ENCODE results near the gene RAB1B. TPM values are rescaled to one million over a fixed set of nuclear protein-coding genes. Genes with fewer than 3 reads are reported as not detected.
"Not testable (repeated sequence)": the region's sequence is repeated elsewhere in the genome, so short reads cannot be mapped to it uniquely, and the experiment has no call there.

Gene RAB1B
- total and polyA plus RNA-seq, 2 donors (not counting 1 experiment from before 2014, with no cell fraction given): 77.1 to 77.8 TPM

DNA sequence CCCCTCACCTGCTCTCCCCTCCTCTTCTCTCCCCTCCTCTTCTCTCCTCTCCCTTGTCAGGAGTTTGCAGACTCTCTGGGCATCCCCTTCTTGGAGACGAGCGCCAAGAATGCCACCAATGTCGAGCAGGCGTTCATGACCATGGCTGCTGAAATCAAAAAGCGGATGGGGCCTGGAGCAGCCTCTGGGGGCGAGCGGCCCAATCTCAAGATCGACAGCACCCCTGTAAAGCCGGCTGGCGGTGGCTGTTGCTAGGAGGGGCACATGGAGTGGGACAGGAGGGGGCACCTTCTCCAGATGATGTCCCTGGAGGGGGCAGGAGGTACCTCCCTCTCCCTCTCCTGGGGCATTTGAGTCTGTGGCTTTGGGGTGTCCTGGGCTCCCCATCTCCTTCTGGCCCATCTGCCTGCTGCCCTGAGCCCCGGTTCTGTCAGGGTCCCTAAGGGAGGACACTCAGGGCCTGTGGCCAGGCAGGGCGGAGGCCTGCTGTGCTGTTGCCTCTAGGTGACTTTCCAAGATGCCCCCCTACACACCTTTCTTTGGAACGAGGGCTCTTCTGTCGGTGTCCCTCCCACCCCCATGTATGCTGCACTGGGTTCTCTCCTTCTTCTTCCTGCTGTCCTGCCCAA lies 7.7 kb downstream of the RAB1B start:
- Histone ChIP-seq H3K79me2 (ENCODE audit: control insufficient read depth, insufficient read depth, low read length) (peaks cover 19% of the 10 kb centered on the region), H3K4me1 (ENCODE audit: control insufficient read depth in 2 of 2, insufficient read depth in 2 of 2, low read length in 2 of 2) (peaks cover 13 to 15% of the 10 kb centered on the region in 2 donors), H3K27ac (ENCODE audit: low read length in 2 of 2) (no peak overlapping the region), H4K20me1 (ENCODE audit: control insufficient read depth, insufficient read depth, low read length, poor library complexity, severe bottlenecking) (peaks cover 56% of the 10 kb centered on the region), H3K27me3 (replicated peaks in 1 of 4; ENCODE audit: control extremely low read depth in 1 of 4, control insufficient read depth in 3 of 4, insufficient read depth in 4 of 4, low read length in 3 of 4) (peaks cover 0 to 16% (median 3%) of the 10 kb centered on the region in 4 experiments), H3K4me3 (ENCODE audit: control extremely low read depth in 1 of 5, extremely low read depth in 1 of 5, insufficient read depth in 1 of 5, low read depth in 2 of 5, low read length in 4 of 5) (no peak overlapping the region), H3K36me3 (replicated peaks in 1 of 2; ENCODE audit: control extremely low read depth in 1 of 2, control insufficient read depth in 1 of 2, extremely low read depth in 1 of 2, insufficient read depth in 2 of 2, low read length in 1 of 2) (peaks cover 0 to 51% of the 10 kb centered on the region in 2 experiments), H2AFZ (ENCODE audit: insufficient read depth, low read depth, low read length, poor library complexity, severe bottlenecking) (no peak overlapping the region), H3K4me2 (replicated peaks; ENCODE audit: low read depth, low read length, poor library complexity, severe bottlenecking) (no peak overlapping the region), H3K9me3 (ENCODE audit: control extremely low read depth in 1 of 3, control insufficient read depth in 2 of 3, insufficient read depth in 1 of 3, low read length in 2 of 3) (no peaks in the 10 kb centered on the region), H3K9ac (ENCODE audit: low read length) (no peak overlapping the region)
- WGBS (ENCODE audit: insufficient coverage): 89% methylated on average over 11 of the region's 14 CpGs
- ChIA-PET POLR2A (no interaction called here), CTCF (no interaction called here)
- Mint-ChIP-seq H3K4me1 (peaks cover 20% of the 10 kb centered on the region), H3K9me3 (ENCODE audit: insufficient read depth) (no peaks in the 10 kb centered on the region), H3K27ac (no peak overlapping the region), H3K27me3 (peaks cover 3% of the 10 kb centered on the region), H3K4me3 (no peak overlapping the region)
- DNase-seq: no peak
- no peak for TF ChIP-seq EZH2 (IDR thresholded peaks at IDR 0.05; ENCODE audit: borderline replicate concordance, insufficient read depth, low read depth, low read length, poor library complexity, severe bottlenecking)
- TF ChIP-seq, protein P1, sequence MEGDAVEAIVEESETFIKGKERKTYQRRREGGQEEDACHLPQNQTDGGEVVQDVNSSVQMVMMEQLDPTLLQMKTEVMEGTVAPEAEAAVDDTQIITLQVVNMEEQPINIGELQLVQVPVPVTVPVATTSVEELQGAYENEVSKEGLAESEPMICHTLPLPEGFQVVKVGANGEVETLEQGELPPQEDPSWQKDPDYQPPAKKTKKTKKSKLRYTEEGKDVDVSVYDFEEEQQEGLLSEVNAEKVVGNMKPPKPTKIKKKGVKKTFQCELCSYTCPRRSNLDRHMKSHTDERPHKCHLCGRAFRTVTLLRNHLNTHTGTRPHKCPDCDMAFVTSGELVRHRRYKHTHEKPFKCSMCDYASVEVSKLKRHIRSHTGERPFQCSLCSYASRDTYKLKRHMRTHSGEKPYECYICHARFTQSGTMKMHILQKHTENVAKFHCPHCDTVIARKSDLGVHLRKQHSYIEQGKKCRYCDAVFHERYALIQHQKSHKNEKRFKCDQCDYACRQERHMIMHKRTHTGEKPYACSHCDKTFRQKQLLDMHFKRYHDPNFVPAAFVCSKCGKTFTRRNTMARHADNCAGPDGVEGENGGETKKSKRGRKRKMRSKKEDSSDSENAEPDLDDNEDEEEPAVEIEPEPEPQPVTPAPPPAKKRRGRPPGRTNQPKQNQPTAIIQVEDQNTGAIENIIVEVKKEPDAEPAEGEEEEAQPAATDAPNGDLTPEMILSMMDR (IDR thresholded peaks at IDR 0.05): no peak
- intact Hi-C loops (cut with micrococcal nuclease): no loop called here
- no peak for ATAC-seq (ENCODE audit: low read depth)

DNA sequence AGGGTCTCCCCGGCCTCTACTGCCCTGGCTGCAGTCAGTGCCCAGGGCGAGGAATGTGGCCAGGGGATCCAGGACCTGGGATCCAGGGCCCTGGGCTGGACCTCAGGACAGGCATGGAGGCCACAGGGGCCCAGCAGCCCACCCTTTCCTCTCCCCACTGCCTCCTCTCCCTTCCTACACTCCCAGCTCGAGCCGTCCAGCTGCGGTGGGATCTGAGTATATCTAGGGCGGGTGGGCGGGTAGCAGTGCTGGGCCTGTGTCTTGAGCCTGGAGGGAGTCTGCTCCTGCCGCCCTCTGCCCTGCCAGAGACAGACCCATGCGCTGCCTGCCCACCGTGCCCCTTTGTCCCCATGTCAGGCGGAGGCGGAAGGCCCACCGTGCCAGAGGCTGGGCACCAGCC lies 8.2 kb downstream of the RAB1B start:
- peaks cover 17% of the 10 kb centered on the region for H3K79me2 ChIP-seq (ENCODE audit: control insufficient read depth, insufficient read depth, low read length)
- H3K27ac ChIP-seq (ENCODE audit: low read length in 2 of 2); H3K9ac ChIP-seq (ENCODE audit: low read length); ATAC-seq (ENCODE audit: low read depth); POLR2A ChIA-PET; H3K27me3 Mint-ChIP-seq; H3K4me3 ChIP-seq (ENCODE audit: control extremely low read depth in 1 of 5, extremely low read depth in 1 of 5, insufficient read depth in 1 of 5, low read depth in 2 of 5, low read length in 4 of 5); CTCF ChIA-PET; intact Hi-C loops (cut with micrococcal nuclease); H3K9me3 ChIP-seq (ENCODE audit: control extremely low read depth in 1 of 3, control insufficient read depth in 2 of 3, insufficient read depth in 1 of 3, low read length in 2 of 3); H2AFZ ChIP-seq (ENCODE audit: insufficient read depth, low read depth, low read length, poor library complexity, severe bottlenecking); H3K9me3 Mint-ChIP-seq (ENCODE audit: insufficient read depth); DNase-seq; H3K4me2 ChIP-seq (replicated peaks; ENCODE audit: low read depth, low read length, poor library complexity, severe bottlenecking): not testable (repeated sequence)
- WGBS (ENCODE audit: insufficient coverage): 89% methylated on average over 9 of the region's 13 CpGs
- Mint-ChIP-seq H3K4me3 (peak overlapping the region; percentile 64), H3K27ac (peak overlapping the region; percentile 3), H3K4me1 (peaks cover 25% of the 10 kb centered on the region)
- H3K4me1 ChIP-seq (ENCODE audit: control insufficient read depth in 2 of 2, insufficient read depth in 2 of 2, low read length in 2 of 2): peaks cover 14 to 17% of the 10 kb centered on the region in 2 donors
- peaks cover 0 to 48% of the 10 kb centered on the region in 2 experiments for H3K36me3 ChIP-seq (replicated peaks in 1 of 2; ENCODE audit: control extremely low read depth in 1 of 2, control insufficient read depth in 1 of 2, extremely low read depth in 1 of 2, insufficient read depth in 2 of 2, low read length in 1 of 2)
- peaks cover 0 to 16% (median 3%) of the 10 kb centered on the region in 4 experiments for H3K27me3 ChIP-seq (replicated peaks in 1 of 4; ENCODE audit: control extremely low read depth in 1 of 4, control insufficient read depth in 3 of 4, insufficient read depth in 4 of 4, low read length in 3 of 4)
- H4K20me1 ChIP-seq (ENCODE audit: control insufficient read depth, insufficient read depth, low read length, poor library complexity, severe bottlenecking): peaks cover 50% of the 10 kb centered on the region

DNA sequence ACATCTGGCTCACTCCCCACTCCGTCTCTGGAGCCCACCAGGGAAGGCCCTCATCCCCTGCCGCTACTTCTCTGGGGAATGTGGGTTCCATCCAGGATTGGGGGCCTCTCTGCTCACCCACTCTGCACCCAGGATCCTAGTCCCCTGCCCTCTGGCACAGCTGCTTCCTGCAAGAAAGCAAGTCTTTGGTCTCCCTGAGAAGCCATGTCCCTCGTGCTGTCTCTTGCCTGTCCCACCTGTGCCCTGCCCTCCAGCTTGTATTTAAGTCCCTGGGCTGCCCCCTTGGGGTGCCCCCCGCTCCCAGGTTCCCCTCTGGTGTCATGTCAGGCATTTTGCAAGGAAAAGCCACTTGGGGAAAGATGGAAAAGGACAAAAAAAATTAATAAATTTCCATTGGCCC lies 8.6 kb downstream of the RAB1B start:
- H3K4me3 ChIP-seq (ENCODE audit: control extremely low read depth in 1 of 5, extremely low read depth in 1 of 5, insufficient read depth in 1 of 5, low read depth in 2 of 5, low read length in 4 of 5); ATAC-seq (ENCODE audit: low read depth); H3K27ac ChIP-seq (ENCODE audit: low read length in 2 of 2); H2AFZ ChIP-seq (ENCODE audit: insufficient read depth, low read depth, low read length, poor library complexity, severe bottlenecking); DNase-seq; CTCF ChIA-PET; intact Hi-C loops (cut with micrococcal nuclease); H3K27me3 Mint-ChIP-seq; H3K9ac ChIP-seq (ENCODE audit: low read length); H3K9me3 Mint-ChIP-seq (ENCODE audit: insufficient read depth); H3K9me3 ChIP-seq (ENCODE audit: control extremely low read depth in 1 of 3, control insufficient read depth in 2 of 3, insufficient read depth in 1 of 3, low read length in 2 of 3): not testable (repeated sequence)
- peaks cover 46% of the 10 kb centered on the region for H4K20me1 ChIP-seq (ENCODE audit: control insufficient read depth, insufficient read depth, low read length, poor library complexity, severe bottlenecking)
- peaks cover 0 to 16% (median 3%) of the 10 kb centered on the region in 4 experiments for H3K27me3 ChIP-seq (replicated peaks in 1 of 4; ENCODE audit: control extremely low read depth in 1 of 4, control insufficient read depth in 3 of 4, insufficient read depth in 4 of 4, low read length in 3 of 4)
- H3K4me1 ChIP-seq (ENCODE audit: control insufficient read depth in 2 of 2, insufficient read depth in 2 of 2, low read length in 2 of 2): peaks cover 19 to 21% of the 10 kb centered on the region in 2 donors
- WGBS (ENCODE audit: insufficient coverage): 56% methylated on average over 4 of the region's 4 CpGs
- peak overlapping the region; percentile 95 for H3K4me2 ChIP-seq (replicated peaks; ENCODE audit: low read depth, low read length, poor library complexity, severe bottlenecking)
- POLR2A ChIA-PET: interaction anchor here (0.6 to 0.9 kb wide), 3 partner anchors 8 to 36 kb away, joined by 3 to 8 read pairs (median 5); no protein-coding TSS in a partner anchor
- peaks cover 13% of the 10 kb centered on the region for H3K79me2 ChIP-seq (ENCODE audit: control insufficient read depth, insufficient read depth, low read length)
- peak overlapping the region; percentile 64 for H3K4me3 Mint-ChIP-seq
- H3K27ac Mint-ChIP-seq: peak overlapping the region; percentile 3
- H3K36me3 ChIP-seq (replicated peaks in 1 of 2; ENCODE audit: control extremely low read depth in 1 of 2, control insufficient read depth in 1 of 2, extremely low read depth in 1 of 2, insufficient read depth in 2 of 2, low read length in 1 of 2): peaks cover 0 to 44% of the 10 kb centered on the region in 2 experiments
- H3K4me1 Mint-ChIP-seq: peaks cover 28% of the 10 kb centered on the region

Data from B cell (primary cell).